K562 (cell line): Measurements from ENCODE around the gene CARS2. TPM values are rescaled to one million over a fixed set of nuclear protein-coding genes. Genes with fewer than 3 reads are reported as not detected.

Source experiments
- BRCA1 ChIP-seq, 2 experiments: fragments of 450-650 bp in 1 of 2; sonication (generic) in 1 of 2; formaldehyde crosslinking in 1 of 2; IDR thresholded peaks; 2 replicates each; pipeline versions ENCODE4 v1.5.0 to v1.6.1; 2017 to 2020; ENCODE audit warnings: mild to moderate bottlenecking in 1 of 2, missing genetic modification reagents in 1 of 2
- ETV1 ChIP-seq: fragments of 450-650 bp; conservative IDR thresholded peaks from 2 replicates; pipeline ENCODE4 v1.6.1; 2016; ENCODE audit warnings: missing genetic modification characterization, control low read depth, low read depth, missing compliant biosample characterization
- FOS ChIP-seq: IDR thresholded peaks from 3 replicates; pipeline ENCODE4 v1.6.1; 2011; ENCODE audit not compliant: insufficient read length; ENCODE audit errors: extremely low read depth
- KLF16 ChIP-seq: IDR thresholded peaks from 2 replicates; pipeline ENCODE4 v1.6.1; 2016; ENCODE audit warnings: antibody characterized with exemption
- MED1 ChIP-seq: sonication (generic); formaldehyde crosslinking; IDR thresholded peaks from 2 replicates; pipeline ENCODE4 v1.8.1; 2023; ENCODE audit warnings: missing genetic modification reagents, borderline replicate concordance
- MTA3 ChIP-seq: fragments of 450-650 bp; formaldehyde crosslinking; IDR thresholded peaks from 2 replicates; pipeline ENCODE4 v1.6.1; 2017; ENCODE audit warnings: mild to moderate bottlenecking, borderline replicate concordance
- PHF8 ChIP-seq: fragments of 200-600 bp; sonication (generic); IDR thresholded peaks from 2 replicates; pipeline ENCODE4 v1.6.1; 2012; ENCODE audit warnings: mixed run types, mild to moderate bottlenecking, inconsistent platforms, low read length, moderate library complexity, borderline replicate concordance
- POLR3G ChIP-seq: IDR thresholded peaks from 2 replicates; pipeline ENCODE4 v1.6.1; 2011; ENCODE audit not compliant: insufficient read length, insufficient replicate concordance; ENCODE audit errors: extremely low read depth
- SRSF1 ChIP-seq: fragments of 200-400 bp; formaldehyde crosslinking; IDR thresholded peaks from 2 replicates; pipeline ENCODE4 v1.6.1; 2017; ENCODE audit warnings: mild to moderate bottlenecking, low read depth, low read length, moderate library complexity
- TEAD4 ChIP-seq, 2 experiments: sonication (generic) in 1 of 2; formaldehyde crosslinking in 1 of 2; IDR thresholded peaks; 2 replicates each; pipeline versions ENCODE4 v1.6.1 to v1.8.0; 2012 to 2022; ENCODE audit warnings: borderline replicate concordance in 1 of 2, inconsistent platforms in 1 of 2, low read length in 1 of 2, mild to moderate bottlenecking in 1 of 2, missing genetic modification reagents in 1 of 2
- XRCC5 ChIP-seq: fragments of 200-400 bp; formaldehyde crosslinking; IDR thresholded peaks from 2 replicates; pipeline ENCODE4 v1.6.1; 2017; ENCODE audit warnings: low read depth, mild to moderate bottlenecking, low read length
- ZNF232 ChIP-seq: sonication (generic); formaldehyde crosslinking; IDR thresholded peaks from 2 replicates; pipeline ENCODE4 v1.8.0; 2022; ENCODE audit warnings: mild to moderate bottlenecking, missing genetic modification reagents
- polyA plus RNA-seq, 8 experiments: library from polyadenylated mRNA; depleted of rRNA in 4 of 8; stranded (reverse) in 5 of 8; unstranded in 3 of 8; fragments of >200 nt; fragmentation: Nextera tagmentation in 2 of 8; fragmentation: Illumina TruSeq in 1 of 8; extraction: Ambion mirVana in 2 of 8; extraction: Trizol in 1 of 8; gene quantifications; 2 replicates each; pipeline versions ENCODE4 v1.2.1 to v1.2.3, GENCODE V29; 2011 to 2014; ENCODE audit warnings: inconsistent platforms in 1 of 8, missing spikeins in 1 of 8
- total RNA-seq, 7 experiments: library from RNA; depleted of rRNA in 6 of 7; stranded (reverse); fragments of >200 nt in 6 of 7; fragmentation: Illumina TruSeq in 2 of 7; extraction: Trizol in 2 of 7; gene quantifications; 2 replicates each; pipeline versions ENCODE4 v1.2.1 to v1.2.3, GENCODE V29; 2011 to 2021; ENCODE audit warnings: low replicate concordance in 1 of 7
- TF ChIP-seq, protein P1 (sequence below): fragments of 450-650 bp; IDR thresholded peaks from 2 replicates; pipeline ENCODE4 v1.6.1; 2016; ENCODE audit warnings: mild to moderate bottlenecking
- TF ChIP-seq, protein P2 (sequence below): fragments of 450-650 bp; conservative IDR thresholded peaks from 2 replicates; pipeline ENCODE4 v1.6.1; 2016; ENCODE audit warnings: missing genetic modification characterization, low read depth, mild to moderate bottlenecking, control low read depth, missing compliant biosample characterization
- TF ChIP-seq, protein P3 (sequence below): fragments of 450-650 bp; IDR thresholded peaks from 2 replicates; pipeline ENCODE4 v1.6.1; 2016
- TF ChIP-seq, protein P4 (sequence below), 2 experiments: IDR thresholded peaks in 1 of 2; conservative IDR thresholded peaks in 1 of 2; 2 replicates each; pipeline ENCODE4 v1.6.1; 2016; ENCODE audit warnings: low read depth in 2 of 2, mild to moderate bottlenecking in 1 of 2, missing compliant biosample characterization in 1 of 2, missing genetic modification characterization in 1 of 2, moderate library complexity in 1 of 2

The CARS2 gene
- total and polyA plus RNA-seq, 9 of the 15 experiments (the other 6 are each of a cell fraction or from before 2014, with no cell fraction given): 1.7 to 37.4 (median 30.5) TPM

DNA sequence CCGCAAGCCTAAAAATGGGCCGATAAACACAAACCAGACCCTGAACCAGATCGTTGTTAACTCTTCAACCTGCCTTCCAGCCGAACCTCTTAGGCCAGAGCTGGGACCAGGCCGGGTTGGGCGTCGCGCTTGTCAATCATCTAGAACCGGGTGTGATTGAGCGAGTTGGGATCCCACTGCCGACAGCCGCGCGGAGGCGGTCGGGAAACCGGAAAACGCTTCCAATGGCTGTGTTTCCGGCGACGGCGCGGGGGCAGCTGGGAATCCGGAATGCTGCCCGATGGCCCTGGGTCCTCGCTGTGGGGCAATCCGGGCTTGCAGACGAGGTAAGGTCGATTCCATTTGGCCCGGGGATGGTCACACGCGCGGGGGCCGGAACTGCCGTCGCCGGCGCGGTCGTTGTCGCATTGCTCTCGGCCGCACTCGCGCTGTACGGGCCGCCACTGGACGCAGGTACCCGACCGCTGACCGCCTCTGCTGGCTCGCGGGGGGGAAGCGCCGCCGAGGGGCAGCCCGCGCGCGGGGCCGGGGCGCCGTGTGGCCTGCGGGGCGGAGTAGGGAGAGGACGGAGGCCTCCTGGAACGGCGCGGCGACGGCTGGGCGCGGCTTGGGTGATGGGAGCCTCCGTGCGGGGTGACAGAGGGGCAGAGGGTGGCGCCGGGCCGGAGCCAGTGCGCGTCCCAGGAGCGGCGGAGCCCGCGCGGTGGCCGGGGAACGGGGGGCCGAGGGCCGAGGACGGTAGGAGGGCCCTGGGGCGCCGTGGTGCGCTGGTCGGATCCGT is 90.4 kb downstream of the CARS2 start, which contains the start of gene NAXD (continued):
- TF ChIP-seq, protein P1, sequence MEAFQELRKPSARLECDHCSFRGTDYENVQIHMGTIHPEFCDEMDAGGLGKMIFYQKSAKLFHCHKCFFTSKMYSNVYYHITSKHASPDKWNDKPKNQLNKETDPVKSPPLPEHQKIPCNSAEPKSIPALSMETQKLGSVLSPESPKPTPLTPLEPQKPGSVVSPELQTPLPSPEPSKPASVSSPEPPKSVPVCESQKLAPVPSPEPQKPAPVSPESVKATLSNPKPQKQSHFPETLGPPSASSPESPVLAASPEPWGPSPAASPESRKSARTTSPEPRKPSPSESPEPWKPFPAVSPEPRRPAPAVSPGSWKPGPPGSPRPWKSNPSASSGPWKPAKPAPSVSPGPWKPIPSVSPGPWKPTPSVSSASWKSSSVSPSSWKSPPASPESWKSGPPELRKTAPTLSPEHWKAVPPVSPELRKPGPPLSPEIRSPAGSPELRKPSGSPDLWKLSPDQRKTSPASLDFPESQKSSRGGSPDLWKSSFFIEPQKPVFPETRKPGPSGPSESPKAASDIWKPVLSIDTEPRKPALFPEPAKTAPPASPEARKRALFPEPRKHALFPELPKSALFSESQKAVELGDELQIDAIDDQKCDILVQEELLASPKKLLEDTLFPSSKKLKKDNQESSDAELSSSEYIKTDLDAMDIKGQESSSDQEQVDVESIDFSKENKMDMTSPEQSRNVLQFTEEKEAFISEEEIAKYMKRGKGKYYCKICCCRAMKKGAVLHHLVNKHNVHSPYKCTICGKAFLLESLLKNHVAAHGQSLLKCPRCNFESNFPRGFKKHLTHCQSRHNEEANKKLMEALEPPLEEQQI: no peak
- TF ChIP-seq POLR3G: no peak
- TF ChIP-seq, protein P2, sequence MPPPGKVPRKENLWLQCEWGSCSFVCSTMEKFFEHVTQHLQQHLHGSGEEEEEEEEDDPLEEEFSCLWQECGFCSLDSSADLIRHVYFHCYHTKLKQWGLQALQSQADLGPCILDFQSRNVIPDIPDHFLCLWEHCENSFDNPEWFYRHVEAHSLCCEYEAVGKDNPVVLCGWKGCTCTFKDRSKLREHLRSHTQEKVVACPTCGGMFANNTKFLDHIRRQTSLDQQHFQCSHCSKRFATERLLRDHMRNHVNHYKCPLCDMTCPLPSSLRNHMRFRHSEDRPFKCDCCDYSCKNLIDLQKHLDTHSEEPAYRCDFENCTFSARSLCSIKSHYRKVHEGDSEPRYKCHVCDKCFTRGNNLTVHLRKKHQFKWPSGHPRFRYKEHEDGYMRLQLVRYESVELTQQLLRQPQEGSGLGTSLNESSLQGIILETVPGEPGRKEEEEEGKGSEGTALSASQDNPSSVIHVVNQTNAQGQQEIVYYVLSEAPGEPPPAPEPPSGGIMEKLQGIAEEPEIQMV (tag): no peak
- no peak for TF ChIP-seq TEAD4 (IDR thresholded peaks at IDR 0.05; ENCODE audit: low read length)
- TF ChIP-seq TEAD4 (CRISPR knock-in tag; IDR thresholded peaks at IDR 0.05; ENCODE audit: borderline replicate concordance): 0 out of 2 replicates have a peak, but pooled peaks have one; percentile 60
- TF ChIP-seq XRCC5: peak; percentile 55; the same call in 1 of the 2 replicates
- TF ChIP-seq BRCA1 (IDR thresholded peaks at IDR 0.05): no peak
- TF ChIP-seq BRCA1 (CRISPR knock-in tag; IDR thresholded peaks at IDR 0.05): no peak
- TF ChIP-seq ETV1 (tag): 0 out of 2 replicates have a peak, but pooled peaks have one; percentile 16
- peak; percentile 44; the same call in 1 of the 2 replicates for TF ChIP-seq MTA3
- TF ChIP-seq FOS: peak; percentile 47
- TF ChIP-seq, protein P3, sequence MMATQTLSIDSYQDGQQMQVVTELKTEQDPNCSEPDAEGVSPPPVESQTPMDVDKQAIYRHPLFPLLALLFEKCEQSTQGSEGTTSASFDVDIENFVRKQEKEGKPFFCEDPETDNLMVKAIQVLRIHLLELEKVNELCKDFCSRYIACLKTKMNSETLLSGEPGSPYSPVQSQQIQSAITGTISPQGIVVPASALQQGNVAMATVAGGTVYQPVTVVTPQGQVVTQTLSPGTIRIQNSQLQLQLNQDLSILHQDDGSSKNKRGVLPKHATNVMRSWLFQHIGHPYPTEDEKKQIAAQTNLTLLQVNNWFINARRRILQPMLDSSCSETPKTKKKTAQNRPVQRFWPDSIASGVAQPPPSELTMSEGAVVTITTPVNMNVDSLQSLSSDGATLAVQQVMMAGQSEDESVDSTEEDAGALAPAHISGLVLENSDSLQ: peak; percentile 99
- no peak for TF ChIP-seq KLF16
- no peak for TF ChIP-seq ZNF232 (CRISPR knock-in tag)
- TF ChIP-seq PHF8: peak; percentile 79; the same call in 1 of the 2 replicates
- TF ChIP-seq SRSF1: no peak
- TF ChIP-seq, protein P4, sequence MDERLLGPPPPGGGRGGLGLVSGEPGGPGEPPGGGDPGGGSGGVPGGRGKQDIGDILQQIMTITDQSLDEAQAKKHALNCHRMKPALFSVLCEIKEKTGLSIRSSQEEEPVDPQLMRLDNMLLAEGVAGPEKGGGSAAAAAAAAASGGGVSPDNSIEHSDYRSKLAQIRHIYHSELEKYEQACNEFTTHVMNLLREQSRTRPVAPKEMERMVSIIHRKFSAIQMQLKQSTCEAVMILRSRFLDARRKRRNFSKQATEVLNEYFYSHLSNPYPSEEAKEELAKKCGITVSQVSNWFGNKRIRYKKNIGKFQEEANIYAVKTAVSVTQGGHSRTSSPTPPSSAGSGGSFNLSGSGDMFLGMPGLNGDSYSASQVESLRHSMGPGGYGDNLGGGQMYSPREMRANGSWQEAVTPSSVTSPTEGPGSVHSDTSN (CRISPR knock-in tag; IDR thresholded peaks at IDR 0.05; ENCODE audit: low read depth): peak; percentile 77
- TF ChIP-seq, protein P4 (tag; conservative IDR thresholded peaks at IDR 0.05; ENCODE audit: low read depth): peak; percentile 94
- TF ChIP-seq MED1 (CRISPR knock-in tag): 0 out of 2 replicates have a peak, but pooled peaks have one; percentile 90
